Neutrophil (primary cell): ENCODE measurements around the gene CD300LD.
"Not testable (repeated sequence)": the region's sequence is repeated elsewhere in the genome, so short reads cannot be mapped to it uniquely, and the experiment has no call there.

Experiments used
- H3K27ac ChIP-seq: fragments of 200-600 bp; sonication (generic); 2 replicates; pipeline ENCODE4 v1.5.1; 2016; ENCODE audit warnings: mild to moderate bottlenecking, moderate library complexity
- H3K27me3 ChIP-seq: fragments of 200-600 bp; sonication (generic); 2 replicates; pipeline ENCODE4 v1.6.0; 2016; ENCODE audit warnings: mild to moderate bottlenecking
- H3K36me3 ChIP-seq: fragments of 200-600 bp; sonication (generic); 2 replicates; pipeline ENCODE4 v1.5.1; 2017
- H3K4me1 ChIP-seq, 2 experiments: fragments of 200-600 bp in 1 of 2; sonication (generic) in 1 of 2; 1 replicate in 1 of 2; 2 replicates in 1 of 2; pipeline versions ENCODE4 v1.5.1 to v1.6.1; 2013 to 2016; ENCODE audit warnings: low read depth in 1 of 2, low read length in 1 of 2, mild to moderate bottlenecking in 1 of 2, moderate library complexity in 1 of 2; ENCODE audit not compliant: control insufficient read depth in 1 of 2, insufficient read depth in 1 of 2
- H3K4me3 ChIP-seq, 2 experiments: fragments of 200-600 bp in 1 of 2; sonication (generic) in 1 of 2; 1 replicate in 1 of 2; 2 replicates in 1 of 2; pipeline ENCODE4 v1.5.1; 2013 to 2016; ENCODE audit warnings: low read depth in 1 of 2, low read length in 1 of 2, mild to moderate bottlenecking in 1 of 2, moderate library complexity in 1 of 2
- H3K9me3 ChIP-seq: fragments of 200-600 bp; sonication (generic); 2 replicates; pipeline ENCODE4 v1.5.1; 2016
- TF ChIP-seq, protein P1 (sequence below): fragments of 200-600 bp; sonication (generic); IDR thresholded peaks from 2 replicates; pipeline ENCODE4 v1.5.1; 2016; ENCODE audit warnings: antibody characterized with exemption

The CD300LD gene

GRCh38 chr17:74578979-74579378, 13.1 kb downstream of the CD300LD start:
- TF ChIP-seq, protein P1, sequence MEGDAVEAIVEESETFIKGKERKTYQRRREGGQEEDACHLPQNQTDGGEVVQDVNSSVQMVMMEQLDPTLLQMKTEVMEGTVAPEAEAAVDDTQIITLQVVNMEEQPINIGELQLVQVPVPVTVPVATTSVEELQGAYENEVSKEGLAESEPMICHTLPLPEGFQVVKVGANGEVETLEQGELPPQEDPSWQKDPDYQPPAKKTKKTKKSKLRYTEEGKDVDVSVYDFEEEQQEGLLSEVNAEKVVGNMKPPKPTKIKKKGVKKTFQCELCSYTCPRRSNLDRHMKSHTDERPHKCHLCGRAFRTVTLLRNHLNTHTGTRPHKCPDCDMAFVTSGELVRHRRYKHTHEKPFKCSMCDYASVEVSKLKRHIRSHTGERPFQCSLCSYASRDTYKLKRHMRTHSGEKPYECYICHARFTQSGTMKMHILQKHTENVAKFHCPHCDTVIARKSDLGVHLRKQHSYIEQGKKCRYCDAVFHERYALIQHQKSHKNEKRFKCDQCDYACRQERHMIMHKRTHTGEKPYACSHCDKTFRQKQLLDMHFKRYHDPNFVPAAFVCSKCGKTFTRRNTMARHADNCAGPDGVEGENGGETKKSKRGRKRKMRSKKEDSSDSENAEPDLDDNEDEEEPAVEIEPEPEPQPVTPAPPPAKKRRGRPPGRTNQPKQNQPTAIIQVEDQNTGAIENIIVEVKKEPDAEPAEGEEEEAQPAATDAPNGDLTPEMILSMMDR: no peak
- Histone ChIP-seq H3K36me3 (no peaks in the 10 kb centered on the region), H3K9me3 (no peaks in the 10 kb centered on the region), H3K27ac (no peak overlapping the region), H3K4me3 (no peak overlapping the region), H3K27me3 (peaks cover 25% of the 10 kb centered on the region), H3K4me1 (no peaks in the 10 kb centered on the region)

DNA sequence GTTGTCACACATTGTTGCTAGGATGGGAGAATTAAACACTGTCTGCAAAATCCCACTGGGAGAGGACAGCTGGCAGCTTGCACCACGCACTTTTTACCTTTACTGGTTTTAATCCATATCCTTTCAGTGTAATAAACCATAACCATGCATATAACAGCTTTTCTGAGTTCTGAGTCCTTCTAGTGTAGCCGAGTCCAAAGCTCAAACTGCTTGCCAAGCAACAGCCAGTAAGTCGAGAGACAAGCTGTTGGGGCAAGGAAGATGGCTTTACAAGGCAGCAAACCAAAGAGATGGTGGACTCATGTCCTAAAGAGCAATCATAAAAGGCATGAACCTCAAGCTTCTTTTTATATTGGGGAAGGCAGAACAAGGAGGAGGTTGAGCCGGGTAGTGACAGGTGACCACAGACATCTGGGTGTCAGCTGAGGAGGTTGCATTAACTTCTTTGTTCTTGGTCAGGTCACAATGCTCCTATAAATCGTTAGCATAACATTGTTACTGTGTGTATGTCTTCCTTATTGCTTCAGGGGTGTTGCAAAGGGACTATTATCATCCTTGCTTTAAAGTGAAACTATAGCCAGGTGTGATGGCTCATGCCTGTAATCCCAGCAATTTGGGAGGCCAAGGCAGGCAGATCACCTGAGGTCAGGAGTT, 17.5 kb downstream of the CD300LD start:
- Histone ChIP-seq H3K4me1 (peaks cover 6 to 23% of the 10 kb centered on the region in 2 experiments), H3K27ac (no peak overlapping the region), H3K4me3 (no peak overlapping the region), H3K27me3 (peaks cover 61% of the 10 kb centered on the region), H3K9me3 (no peaks in the 10 kb centered on the region), H3K36me3 (no peaks in the 10 kb centered on the region)
- TF ChIP-seq, protein P1: no peak

GRCh38 chr17:74573635-74574034, 18.4 kb downstream of the CD300LD start:
- H3K27ac ChIP-seq, H3K9me3 ChIP-seq, H3K36me3 ChIP-seq, H3K4me3 ChIP-seq: not testable (repeated sequence)
- H3K4me1 ChIP-seq: peaks cover 16 to 33% of the 10 kb centered on the region in 2 experiments
- H3K27me3 ChIP-seq: peaks cover 71% of the 10 kb centered on the region

GRCh38 chr17:74573169-74573568, 18.9 kb downstream of the CD300LD start:
- TF ChIP-seq, protein P1: no peak
- Histone ChIP-seq H3K27ac (no peak overlapping the region), H3K4me1 (peaks cover 17 to 38% of the 10 kb centered on the region in 2 experiments), H3K4me3 (no peak overlapping the region), H3K27me3 (peaks cover 76% of the 10 kb centered on the region), H3K9me3 (no peaks in the 10 kb centered on the region), H3K36me3 (no peaks in the 10 kb centered on the region)

- TF ChIP-seq, protein P1: no peak
- H3K27ac ChIP-seq: no peak overlapping the region
- no peak overlapping the region for H3K4me3 ChIP-seq
- peaks cover 26 to 52% of the 10 kb centered on the region in 2 experiments for H3K4me1 ChIP-seq
- H3K36me3 ChIP-seq: no peaks in the 10 kb centered on the region
- H3K9me3 ChIP-seq: no peaks in the 10 kb centered on the region
- peaks cover 87% of the 10 kb centered on the region for H3K27me3 ChIP-seq
These were observed 20.3 kb downstream of the CD300LD start for GRCh38 chr17:74571621-74572270.
